H9 (cell line): ENCODE measurements around the gene SLC39A12. TPM values are rescaled to one million over a fixed set of nuclear protein-coding genes. Genes with fewer than 3 reads are reported as not detected.

Experiments
- DNase-seq: peaks from one replicate; pipeline ENCODE4 v3.0.0-alpha.2; 2017
- H2AFZ ChIP-seq: one replicate; pipeline ENCODE4 v1.6.1; 2013; ENCODE audit warnings: mild to moderate bottlenecking, low read length, control low read depth, moderate library complexity
- H2AK5ac ChIP-seq: 2 replicates; pipeline ENCODE4 v1.6.1; 2013; ENCODE audit warnings: low read length, control low read depth, mixed read lengths; ENCODE audit not compliant: insufficient read length
- H2BK120ac ChIP-seq: one replicate; pipeline ENCODE4 v1.6.1; 2013; ENCODE audit warnings: low read depth, mild to moderate bottlenecking, low read length, control low read depth, inconsistent platforms; ENCODE audit not compliant: poor library complexity, severe bottlenecking
- H2BK12ac ChIP-seq: 2 replicates; pipeline ENCODE4 v1.6.1; 2013; ENCODE audit warnings: low read length, control low read depth, mixed read lengths, low read depth; ENCODE audit not compliant: insufficient read length
- H2BK15ac ChIP-seq: 2 replicates; pipeline ENCODE4 v1.6.1; 2013; ENCODE audit warnings: low read depth, low read length, control low read depth
- H2BK20ac ChIP-seq: one replicate; pipeline ENCODE4 v1.6.1; 2013; ENCODE audit warnings: low read depth, mild to moderate bottlenecking, low read length, control low read depth, inconsistent platforms; ENCODE audit not compliant: poor library complexity, severe bottlenecking
- H2BK5ac ChIP-seq: 2 replicates; pipeline ENCODE4 v1.6.1; 2013; ENCODE audit warnings: low read length, control low read depth, mixed read lengths; ENCODE audit not compliant: insufficient read length
- H3K14ac ChIP-seq: 2 replicates; pipeline ENCODE4 v1.6.1; 2013; ENCODE audit warnings: low read length, control low read depth; ENCODE audit not compliant: insufficient read depth
- H3K18ac ChIP-seq: 2 replicates; pipeline ENCODE4 v1.6.1; 2013; ENCODE audit warnings: low read depth, mild to moderate bottlenecking, mixed read lengths, low read length, control low read depth; ENCODE audit not compliant: insufficient read length
- H3K23ac ChIP-seq: 2 replicates; pipeline ENCODE4 v1.6.1; 2013; ENCODE audit warnings: low read length, control low read depth, mixed read lengths, low read depth; ENCODE audit not compliant: insufficient read length
- H3K23me2 ChIP-seq: 2 replicates; pipeline ENCODE4 v1.6.1; 2013; ENCODE audit warnings: low read depth, mild to moderate bottlenecking, mixed read lengths, low read length, control low read depth; ENCODE audit not compliant: insufficient read length, poor library complexity, severe bottlenecking
- H3K27ac ChIP-seq: 2 replicates; pipeline ENCODE4 v1.5.1; 2013; ENCODE audit warnings: low read length, control low read depth, mixed read lengths, low read depth; ENCODE audit not compliant: insufficient read length
- H3K27me3 ChIP-seq: 2 replicates; pipeline ENCODE4 v1.6.1; 2013; ENCODE audit warnings: low read length, control low read depth, inconsistent platforms; ENCODE audit not compliant: insufficient read depth
- H3K4ac ChIP-seq: 2 replicates; pipeline ENCODE4 v1.6.1; 2013; ENCODE audit warnings: low read depth, mild to moderate bottlenecking, control low read depth, inconsistent platforms, low read length, moderate library complexity
- H3K4me1 ChIP-seq: 2 replicates; pipeline ENCODE4 v1.6.1; 2013; ENCODE audit warnings: low read length, control low read depth, inconsistent platforms; ENCODE audit not compliant: insufficient read depth
- H3K4me2 ChIP-seq: 2 replicates; pipeline ENCODE4 v1.6.1; 2013; ENCODE audit warnings: low read length, control low read depth, mixed read lengths; ENCODE audit not compliant: insufficient read length, insufficient read depth
- H3K56ac ChIP-seq: 2 replicates; pipeline ENCODE4 v1.6.1; 2013; ENCODE audit warnings: low read depth, mild to moderate bottlenecking, mixed read lengths, low read length, control low read depth; ENCODE audit not compliant: insufficient read length
- H3K79me1 ChIP-seq: 2 replicates; pipeline ENCODE4 v1.6.1; 2013; ENCODE audit warnings: low read depth, mild to moderate bottlenecking, moderate library complexity, low read length, control low read depth, inconsistent platforms; ENCODE audit not compliant: insufficient read depth, poor library complexity, severe bottlenecking
- H3K79me2 ChIP-seq: 2 replicates; pipeline ENCODE4 v1.6.1; 2013; ENCODE audit warnings: low read length, control low read depth, inconsistent platforms; ENCODE audit not compliant: insufficient read depth
- H3K9ac ChIP-seq: 2 replicates; pipeline ENCODE4 v1.6.1; 2013; ENCODE audit warnings: low read length, control low read depth, mixed read lengths; ENCODE audit not compliant: insufficient read length; ENCODE audit errors: extremely low read depth
- H3K9me3 ChIP-seq: one replicate; pipeline ENCODE4 v1.6.1; 2013; ENCODE audit warnings: low read depth, low read length, inconsistent platforms; ENCODE audit not compliant: control insufficient read depth
- H3T11ph ChIP-seq: one replicate; pipeline ENCODE4 v1.6.1; 2013; ENCODE audit warnings: mild to moderate bottlenecking, low read length, control low read depth, inconsistent platforms
- H4K20me1 ChIP-seq: one replicate; pipeline ENCODE4 v1.6.1; 2013; ENCODE audit not compliant: control insufficient read depth, insufficient read length, insufficient read depth
- H4K5ac ChIP-seq: 2 replicates; pipeline ENCODE4 v1.6.1; 2013; ENCODE audit warnings: low read depth, mild to moderate bottlenecking, mixed read lengths, low read length, control low read depth; ENCODE audit not compliant: insufficient read length
- H4K8ac ChIP-seq: replicated peaks from 2 replicates; pipeline ENCODE4 v1.6.1; 2013; ENCODE audit warnings: low read length, control low read depth, mixed read lengths, low read depth; ENCODE audit not compliant: insufficient read length
- H4K91ac ChIP-seq: 2 replicates; pipeline ENCODE4 v1.6.1; 2013; ENCODE audit warnings: low read depth, mild to moderate bottlenecking, moderate library complexity, mixed read lengths, low read length, control low read depth; ENCODE audit not compliant: insufficient read length
- H3K27ac Mint-ChIP-seq, 3 experiments: 2 replicates in 2 of 3; 3 replicates in 1 of 3; pipeline ENCODE4 v1.8.0; 2020 to 2021; ENCODE audit warnings: mixed read lengths in 3 of 3, mild to moderate bottlenecking in 1 of 3, moderate library complexity in 1 of 3
- H3K27me3 Mint-ChIP-seq: 2 replicates; pipeline ENCODE4 v1.8.0; 2021; ENCODE audit warnings: low read depth, mild to moderate bottlenecking, moderate library complexity, mixed read lengths
- H3K36me3 Mint-ChIP-seq, 3 experiments: 2 replicates in 2 of 3; 3 replicates in 1 of 3; pipeline ENCODE4 v1.8.0; 2020 to 2021; ENCODE audit warnings: low read depth in 3 of 3, mixed read lengths in 3 of 3; ENCODE audit not compliant: insufficient read depth in 1 of 3
- H3K4me1 Mint-ChIP-seq, 2 experiments: 2 replicates each; pipeline ENCODE4 v1.8.0; 2020; ENCODE audit warnings: mixed read lengths in 2 of 2
- H3K4me3 Mint-ChIP-seq, 2 experiments: 2 replicates in 1 of 2; 3 replicates in 1 of 2; pipeline ENCODE4 v1.8.0; 2020 to 2021; ENCODE audit warnings: mild to moderate bottlenecking in 2 of 2, mixed read lengths in 2 of 2, moderate library complexity in 1 of 2
- H3K9me3 Mint-ChIP-seq, 2 experiments: 2 replicates in 1 of 2; 3 replicates in 1 of 2; pipeline ENCODE4 v1.8.0; 2020; ENCODE audit warnings: mild to moderate bottlenecking in 2 of 2, mixed read lengths in 2 of 2, moderate library complexity in 1 of 2
- WGBS: extraction: QIAGEN DNeasy Blood & Tissue Kit; methylation state at CpG from one replicate; pipeline ENCODE4 v1.1.7; 2013; ENCODE audit warnings: missing lambda C conversion rate, low lambda C conversion rate, mixed read lengths; ENCODE audit not compliant: insufficient read length; ENCODE audit errors: extremely low coverage; 5-methylcytosine and 5-hydroxymethylcytosine counted together
- total RNA-seq: library from RNA; stranded (reverse); gene quantifications from 2 replicates; pipeline ENCODE4 v1.2.1, GENCODE V29; 2021
- TF ChIP-seq, protein P1 (sequence below): fragments of 200-600 bp; sonication (generic); conservative IDR thresholded peaks from 3 replicates; pipeline ENCODE4 v1.8.0; 2021; ENCODE audit warnings: antibody characterized with exemption, mild to moderate bottlenecking

Gene SLC39A12
- total RNA-seq, 1 experiment from 2014 or later, result not detected

DNA sequence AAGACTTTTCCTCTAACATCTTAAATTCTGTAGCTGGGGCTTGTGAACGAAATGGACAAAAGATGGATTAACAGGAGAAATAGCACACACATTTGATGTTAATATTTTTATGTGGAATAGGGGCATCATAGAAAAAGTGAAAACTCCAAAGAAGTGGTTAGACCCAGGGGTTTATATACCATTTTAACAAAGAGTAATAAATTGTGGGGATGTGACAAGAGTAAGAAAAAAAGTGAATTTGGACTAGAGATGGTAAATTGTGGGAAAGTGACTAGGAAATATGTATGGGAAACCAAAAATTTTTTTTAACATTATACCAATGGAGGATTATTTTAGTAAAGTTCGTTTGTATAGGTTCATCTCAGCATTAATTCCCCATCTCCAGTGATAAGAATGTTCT is 8.2 kb downstream of the SLC39A12 start:
- Histone ChIP-seq H3K23ac (no peak overlapping the region), H3K23me2 (no peaks in the 10 kb centered on the region), H3K4me2 (no peak overlapping the region), H3T11ph (no peak overlapping the region), H2AK5ac (no peak overlapping the region), H3K9ac (no peak overlapping the region), H3K27ac (no peak overlapping the region), H3K27me3 (no peaks in the 10 kb centered on the region), H4K5ac (no peak overlapping the region), H4K91ac (no peak overlapping the region), H3K4ac (no peak overlapping the region), H2AFZ (no peak overlapping the region), H3K79me1 (no peaks in the 10 kb centered on the region), H2BK12ac (no peak overlapping the region), H2BK20ac (no peak overlapping the region), H2BK5ac (no peak overlapping the region), H4K8ac (no peak overlapping the region), H2BK15ac (no peak overlapping the region), H3K18ac (no peak overlapping the region), H3K4me1 (no peaks in the 10 kb centered on the region), H3K9me3 (no peaks in the 10 kb centered on the region), H2BK120ac (no peak overlapping the region), H4K20me1 (no peaks in the 10 kb centered on the region), H3K56ac (no peak overlapping the region), H3K79me2 (no peaks in the 10 kb centered on the region), H3K14ac (no peak overlapping the region)
- WGBS, result no CpG with 5 or more reads among the region's 2 CpGs
- no peak for DNase-seq
- peaks cover 3 to 11% of the 10 kb centered on the region in 2 experiments for H3K9me3 Mint-ChIP-seq
- TF ChIP-seq, protein P1, sequence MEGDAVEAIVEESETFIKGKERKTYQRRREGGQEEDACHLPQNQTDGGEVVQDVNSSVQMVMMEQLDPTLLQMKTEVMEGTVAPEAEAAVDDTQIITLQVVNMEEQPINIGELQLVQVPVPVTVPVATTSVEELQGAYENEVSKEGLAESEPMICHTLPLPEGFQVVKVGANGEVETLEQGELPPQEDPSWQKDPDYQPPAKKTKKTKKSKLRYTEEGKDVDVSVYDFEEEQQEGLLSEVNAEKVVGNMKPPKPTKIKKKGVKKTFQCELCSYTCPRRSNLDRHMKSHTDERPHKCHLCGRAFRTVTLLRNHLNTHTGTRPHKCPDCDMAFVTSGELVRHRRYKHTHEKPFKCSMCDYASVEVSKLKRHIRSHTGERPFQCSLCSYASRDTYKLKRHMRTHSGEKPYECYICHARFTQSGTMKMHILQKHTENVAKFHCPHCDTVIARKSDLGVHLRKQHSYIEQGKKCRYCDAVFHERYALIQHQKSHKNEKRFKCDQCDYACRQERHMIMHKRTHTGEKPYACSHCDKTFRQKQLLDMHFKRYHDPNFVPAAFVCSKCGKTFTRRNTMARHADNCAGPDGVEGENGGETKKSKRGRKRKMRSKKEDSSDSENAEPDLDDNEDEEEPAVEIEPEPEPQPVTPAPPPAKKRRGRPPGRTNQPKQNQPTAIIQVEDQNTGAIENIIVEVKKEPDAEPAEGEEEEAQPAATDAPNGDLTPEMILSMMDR, result no peak
- no peak overlapping the region for H3K27ac Mint-ChIP-seq
- H3K4me3 Mint-ChIP-seq, result no peak overlapping the region
- H3K27me3 Mint-ChIP-seq, result no peaks in the 10 kb centered on the region
- peaks cover 0 to 3% of the 10 kb centered on the region in 2 experiments; a peak in 1 of 4 replicates for H3K4me1 Mint-ChIP-seq
- H3K36me3 Mint-ChIP-seq, result peaks cover 0 to 8% (median 0%) of the 10 kb centered on the region in 3 experiments; a peak in 4 of 7 replicates
